HepG2 (cell line): ENCODE data around the gene UBAC1. TPM values are rescaled to one million over a fixed set of nuclear protein-coding genes. Genes with fewer than 3 reads are reported as not detected.

ENCODE experiments used
- AFF4 ChIP-seq: sonication (generic); formaldehyde crosslinking; IDR thresholded peaks from 2 replicates; pipeline ENCODE4 v1.4.0; 2020; ENCODE audit warnings: missing genetic modification reagents
- FOXJ3 ChIP-seq: sonication (generic); formaldehyde crosslinking; IDR thresholded peaks from 2 replicates; pipeline ENCODE4 v1.4.0; 2020; ENCODE audit warnings: missing genetic modification reagents, mild to moderate bottlenecking, borderline replicate concordance
- HNF1A ChIP-seq, 2 experiments: sonication (generic) in 1 of 2; formaldehyde crosslinking in 1 of 2; IDR thresholded peaks; 2 replicates each; pipeline versions ENCODE4 v1.4.0 to v1.6.1; 2016 to 2020; ENCODE audit warnings: borderline replicate concordance in 1 of 2, low read depth in 1 of 2, mild to moderate bottlenecking in 1 of 2, missing genetic modification reagents in 1 of 2
- HNRNPL ChIP-seq: fragments of 200-400 bp; formaldehyde crosslinking; IDR thresholded peaks from 2 replicates; pipeline ENCODE4 v1.6.1; 2017; ENCODE audit warnings: mild to moderate bottlenecking, low read depth, low read length
- THAP11 ChIP-seq: IDR thresholded peaks from 2 replicates; pipeline ENCODE4 v1.6.1; 2016; ENCODE audit warnings: missing biosample characterization, missing genetic modification reagents
- ZKSCAN5 ChIP-seq: sonication (generic); formaldehyde crosslinking; IDR thresholded peaks from 2 replicates; pipeline ENCODE4 v1.5.1; 2020; ENCODE audit warnings: mild to moderate bottlenecking, missing genetic modification reagents
- ZNF121 ChIP-seq: sonication (generic); formaldehyde crosslinking; IDR thresholded peaks from 2 replicates; pipeline ENCODE4 v1.5.0; 2020; ENCODE audit warnings: mild to moderate bottlenecking, missing genetic modification reagents
- polyA plus RNA-seq, 8 experiments: library from polyadenylated mRNA; depleted of rRNA in 3 of 8; stranded (reverse) in 7 of 8; unstranded in 1 of 8; fragments of >200 nt; fragmentation: Illumina TruSeq in 4 of 8; extraction: Trizol in 4 of 8; gene quantifications; 2 replicates each; pipeline versions ENCODE4 v1.2.1 to v1.2.3, GENCODE V29; 2011 to 2016; ENCODE audit warnings: low read depth in 4 of 8, missing spikeins in 1 of 8, mixed read lengths in 1 of 8; ENCODE audit not compliant: insufficient read depth in 1 of 8
- total RNA-seq, 5 experiments: library from RNA; depleted of rRNA; stranded (reverse); fragments of >200 nt; fragmentation: Illumina TruSeq; extraction: Trizol; gene quantifications; 2 replicates each; pipeline ENCODE4 v1.2.3, GENCODE V29; 2016; ENCODE audit warnings: low read depth in 1 of 5
- TF ChIP-seq, protein P1 (sequence below): sonication (generic); formaldehyde crosslinking; IDR thresholded peaks from 2 replicates; pipeline ENCODE4 v1.4.0; 2020; ENCODE audit warnings: missing genetic modification reagents

UBAC1 gene
- total and polyA plus RNA-seq, 2 of the 13 experiments (the other 11 are each of a cell fraction or from before 2014, with no cell fraction given): 32.2 to 34.1 TPM

GRCh38 chr9:135901031-135901758, 60.0 kb downstream of the UBAC1 start (continued):
- TF ChIP-seq HNF1A (IDR thresholded peaks at IDR 0.05; ENCODE audit: low read depth) (no peak), HNF1A (CRISPR knock-in tag; IDR thresholded peaks at IDR 0.05; ENCODE audit: borderline replicate concordance) (no peak), AFF4 (CRISPR knock-in tag) (no peak), ZKSCAN5 (CRISPR knock-in tag) (no peak), FOXJ3 (CRISPR knock-in tag) (no peak), ZNF121 (CRISPR knock-in tag) (peak; percentile 97), HNRNPL (no peak), THAP11 (no peak)
- TF ChIP-seq, protein P1, sequence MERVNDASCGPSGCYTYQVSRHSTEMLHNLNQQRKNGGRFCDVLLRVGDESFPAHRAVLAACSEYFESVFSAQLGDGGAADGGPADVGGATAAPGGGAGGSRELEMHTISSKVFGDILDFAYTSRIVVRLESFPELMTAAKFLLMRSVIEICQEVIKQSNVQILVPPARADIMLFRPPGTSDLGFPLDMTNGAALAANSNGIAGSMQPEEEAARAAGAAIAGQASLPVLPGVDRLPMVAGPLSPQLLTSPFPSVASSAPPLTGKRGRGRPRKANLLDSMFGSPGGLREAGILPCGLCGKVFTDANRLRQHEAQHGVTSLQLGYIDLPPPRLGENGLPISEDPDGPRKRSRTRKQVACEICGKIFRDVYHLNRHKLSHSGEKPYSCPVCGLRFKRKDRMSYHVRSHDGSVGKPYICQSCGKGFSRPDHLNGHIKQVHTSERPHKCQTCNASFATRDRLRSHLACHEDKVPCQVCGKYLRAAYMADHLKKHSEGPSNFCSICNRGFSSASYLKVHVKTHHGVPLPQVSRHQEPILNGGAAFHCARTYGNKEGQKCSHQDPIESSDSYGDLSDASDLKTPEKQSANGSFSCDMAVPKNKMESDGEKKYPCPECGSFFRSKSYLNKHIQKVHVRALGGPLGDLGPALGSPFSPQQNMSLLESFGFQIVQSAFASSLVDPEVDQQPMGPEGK: no peak
